Activated T-cell treated with anti-CD3 and anti-CD28 coated beads, Interleukin-2, amount 50 U/mL, for 4 hours (primary cell): ENCODE measurements around the gene SKAP2. TPM values are rescaled to one million over a fixed set of nuclear protein-coding genes. Genes with fewer than 3 reads are reported as not detected.
"Not testable (repeated sequence)": the region's sequence is repeated elsewhere in the genome, so short reads cannot be mapped to it uniquely, and the experiment has no call there.

Experiments used
- ATAC-seq, 2 donors: fragments of 200-7000 bp; cut with Tn5 transposase; one replicate each; pipeline ENCODE4 v1.10.0; 2021
- DNase-seq: peaks from one replicate; pipeline ENCODE4 v3.0.0-alpha.2; 2020
- H3K27me3 Mint-ChIP-seq: one replicate; pipeline ENCODE4 v1.8.0; 2021; ENCODE audit warnings: low read depth, mixed read lengths
- H3K36me3 Mint-ChIP-seq: one replicate; pipeline ENCODE4 v1.8.0; 2022; ENCODE audit warnings: mixed read lengths; ENCODE audit not compliant: insufficient read depth
- H3K4me1 Mint-ChIP-seq: one replicate; pipeline ENCODE4 v1.8.0; 2021; ENCODE audit warnings: low read depth, mixed read lengths
- H3K4me3 Mint-ChIP-seq: one replicate; pipeline ENCODE4 v1.8.0; 2021; ENCODE audit warnings: mild to moderate bottlenecking, moderate library complexity, mixed read lengths
- H3K9me3 Mint-ChIP-seq: one replicate; pipeline ENCODE4 v1.8.0; 2021; ENCODE audit warnings: mixed read lengths
- total RNA-seq, 3 donors: library from RNA; stranded (reverse); gene quantifications; one replicate each; pipeline ENCODE4 v1.2.1, GENCODE V29; 2021

SKAP2 gene
- total RNA-seq, 3 donors from 2014 or later: 2.3 to 5.4 (median 4.1) TPM

DNA sequence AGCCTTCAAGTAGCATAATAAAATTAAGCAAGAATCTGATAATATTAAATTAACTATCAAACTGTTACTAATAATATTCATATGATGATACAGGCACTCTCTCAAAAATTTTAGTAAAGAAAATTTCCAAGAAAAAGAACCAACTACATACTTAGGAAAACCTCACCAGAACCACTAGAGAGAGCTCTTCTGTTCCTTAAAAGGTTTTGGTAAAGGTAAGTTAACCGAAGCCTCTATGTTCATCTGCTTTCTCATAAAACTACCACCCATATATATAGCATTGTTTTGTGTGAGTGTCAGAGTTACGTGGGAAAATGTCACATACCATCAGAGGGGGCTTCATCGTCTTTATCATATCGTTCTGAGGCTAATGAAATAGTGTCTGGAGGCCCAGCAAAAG lies 20.7 kb downstream of the SKAP2 start:
- H3K9me3 Mint-ChIP-seq: no peaks in the 10 kb centered on the region
- no peak for ATAC-seq

DNA sequence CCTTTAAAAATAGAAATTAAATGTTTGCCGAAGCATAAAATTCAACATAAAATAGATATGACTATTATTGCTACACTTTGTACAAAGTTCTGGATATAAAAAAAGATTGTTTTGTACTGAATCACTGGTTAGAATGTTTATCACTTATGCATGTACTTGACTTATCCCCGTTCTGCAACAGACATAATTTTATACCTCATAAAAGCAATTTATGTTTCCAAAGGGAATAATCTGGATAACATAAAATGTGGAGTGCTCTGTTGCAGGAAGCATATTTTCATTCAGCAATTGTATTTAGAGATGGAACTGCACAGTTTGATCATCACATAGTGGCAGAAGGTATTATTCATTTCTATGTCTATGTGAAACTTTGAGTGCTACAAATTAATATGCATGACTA lies 21.5 kb downstream of the SKAP2 start:
- H3K4me1 Mint-ChIP-seq: no peaks in the 10 kb centered on the region
- no peak overlapping the region for H3K4me3 Mint-ChIP-seq
- peaks cover 4% of the 10 kb centered on the region for H3K27me3 Mint-ChIP-seq
- H3K36me3 Mint-ChIP-seq: no peaks in the 10 kb centered on the region
- ATAC-seq: no peak
- DNase-seq: no peak
- H3K9me3 Mint-ChIP-seq: no peaks in the 10 kb centered on the region

More for the DNA sequence above, 20.7 kb downstream of the SKAP2 start:
- DNase-seq: no peak
- Mint-ChIP-seq H3K4me1 (no peaks in the 10 kb centered on the region), H3K36me3 (no peaks in the 10 kb centered on the region), H3K27me3 (peaks cover 4% of the 10 kb centered on the region), H3K4me3 (no peak overlapping the region)

DNA sequence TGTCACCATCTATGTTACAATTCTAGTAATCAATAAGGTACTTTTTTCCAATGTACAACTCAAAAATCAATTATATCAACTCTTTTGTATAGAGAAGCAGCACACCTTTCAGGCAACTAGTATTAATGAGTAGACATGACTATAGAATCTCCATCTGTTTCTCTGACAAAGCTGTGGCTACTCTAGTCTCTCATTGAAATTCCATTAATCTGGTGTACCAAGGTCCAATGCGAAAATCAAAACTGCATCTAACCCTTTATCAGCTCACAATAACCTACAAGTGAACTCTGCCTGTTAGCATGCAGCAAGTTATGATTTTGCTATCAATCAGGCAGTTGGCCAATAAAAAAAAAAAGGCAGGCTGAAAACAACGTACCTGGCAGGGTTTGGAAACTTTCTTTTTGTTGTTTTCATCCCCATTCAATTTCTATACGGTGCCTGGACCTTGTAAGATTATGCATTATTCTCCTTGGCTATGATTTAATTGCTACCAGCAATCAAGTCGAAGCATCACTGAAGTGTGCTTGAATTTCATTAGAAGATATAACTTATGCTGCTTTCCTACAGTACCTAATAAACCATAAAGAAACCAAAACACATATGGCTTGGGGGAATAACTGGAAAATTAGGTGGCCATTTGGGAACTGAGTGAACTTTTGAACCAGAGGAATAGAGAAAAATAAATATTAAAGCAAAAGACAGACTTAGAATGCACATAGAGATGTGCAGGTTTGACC lies 23.2 kb downstream of the SKAP2 start:
- ATAC-seq: no peak

DNA sequence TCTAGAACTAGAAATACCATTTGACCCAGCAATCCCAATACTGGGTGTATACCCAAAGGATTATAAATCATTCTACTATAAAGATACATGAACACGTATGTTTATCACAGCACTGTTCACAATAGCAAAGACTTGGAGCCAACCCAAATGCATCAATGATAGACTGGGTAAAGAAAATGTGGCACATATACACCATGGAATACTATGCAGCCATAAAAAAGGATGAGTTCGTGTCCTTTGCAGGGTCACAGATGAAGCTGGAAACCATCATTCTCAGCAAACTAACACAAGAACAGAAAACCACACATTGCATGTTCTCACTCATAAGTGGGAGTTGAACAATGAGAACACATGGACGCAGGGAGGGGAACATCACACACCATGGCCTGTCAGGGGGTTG lies 27.6 kb downstream of the SKAP2 start:
- ATAC-seq, DNase-seq, H3K4me1 Mint-ChIP-seq, H3K4me3 Mint-ChIP-seq, H3K27me3 Mint-ChIP-seq: not testable (repeated sequence)
- Mint-ChIP-seq H3K9me3 (peaks cover 16% of the 10 kb centered on the region), H3K36me3 (peaks cover 13% of the 10 kb centered on the region)

More for the DNA sequence above, 23.2 kb downstream of the SKAP2 start:
- Mint-ChIP-seq H3K4me1 (no peaks in the 10 kb centered on the region), H3K9me3 (peaks cover 3% of the 10 kb centered on the region), H3K36me3 (peaks cover 3% of the 10 kb centered on the region), H3K4me3 (no peak overlapping the region), H3K27me3 (peaks cover 5% of the 10 kb centered on the region)
- DNase-seq: no peak

DNA sequence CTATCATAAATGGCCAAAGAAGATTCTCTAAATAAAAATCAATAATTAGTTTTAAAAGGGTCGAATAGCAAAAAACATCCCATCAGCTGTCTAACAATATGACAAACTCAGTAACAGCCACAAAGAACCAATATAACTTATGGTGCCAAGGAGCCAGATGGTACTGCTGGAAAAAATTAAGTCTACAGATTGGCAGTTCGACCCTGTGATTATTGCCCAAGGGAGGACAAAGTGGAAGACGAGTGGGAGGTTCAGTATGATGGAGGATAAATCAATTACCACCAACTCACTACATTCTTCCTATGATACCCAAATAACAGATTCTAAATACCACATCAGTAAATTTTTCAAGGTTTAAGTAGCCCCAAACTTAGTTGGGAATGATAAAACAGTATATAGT lies 49.0 kb downstream of the SKAP2 start:
- Mint-ChIP-seq H3K27me3 (no peaks in the 10 kb centered on the region), H3K9me3 (no peaks in the 10 kb centered on the region), H3K36me3 (peaks cover 1% of the 10 kb centered on the region), H3K4me1 (no peaks in the 10 kb centered on the region), H3K4me3 (no peak overlapping the region)
- no peak for ATAC-seq
- no peak for DNase-seq

DNA sequence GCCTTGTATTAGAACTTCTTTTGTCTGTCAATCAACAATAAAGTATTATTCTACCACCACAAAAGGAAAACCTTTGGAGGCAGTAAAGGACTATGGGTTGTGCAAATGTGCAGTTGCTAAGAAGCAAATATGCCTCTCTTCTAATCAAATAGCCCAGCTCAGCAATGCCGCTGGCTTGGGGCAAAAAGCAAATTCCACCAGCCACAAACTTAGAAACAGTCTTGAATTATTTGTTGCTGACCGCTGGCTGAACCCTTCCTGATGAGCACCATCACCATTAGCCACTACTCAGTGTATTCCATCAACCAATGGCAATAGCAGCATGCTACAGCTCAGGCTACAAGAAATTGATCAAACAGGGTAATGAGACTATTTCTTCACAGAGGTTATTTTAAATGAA lies 51.0 kb downstream of the SKAP2 start:
- Mint-ChIP-seq H3K9me3 (no peaks in the 10 kb centered on the region), H3K27me3 (no peaks in the 10 kb centered on the region), H3K4me1 (no peaks in the 10 kb centered on the region), H3K4me3 (no peak overlapping the region), H3K36me3 (peaks cover 1% of the 10 kb centered on the region)
- DNase-seq (no peak), ATAC-seq (no peak)

DNA sequence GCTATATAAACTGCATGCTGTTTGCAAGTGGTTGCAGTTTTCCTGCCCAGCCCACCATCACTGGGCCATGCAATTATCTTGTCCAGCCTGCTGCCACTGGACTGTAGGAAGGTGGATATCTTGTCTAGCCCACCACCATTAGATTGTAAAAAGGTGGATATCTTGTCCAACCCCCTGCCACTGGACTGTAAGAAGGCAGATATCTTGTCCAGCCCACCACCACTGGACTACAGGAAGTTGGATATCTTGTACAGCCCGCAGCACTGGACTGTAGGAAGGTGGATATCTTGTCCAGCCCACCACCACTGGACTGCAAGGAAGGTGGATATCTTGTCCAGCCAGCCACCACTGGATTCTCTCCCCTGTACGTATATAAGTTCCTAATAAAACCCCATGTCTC lies 69.8 kb downstream of the SKAP2 start:
- Mint-ChIP-seq H3K36me3 (peaks cover 2% of the 10 kb centered on the region), H3K27me3 (peaks cover 9% of the 10 kb centered on the region), H3K4me1 (no peaks in the 10 kb centered on the region), H3K9me3 (peaks cover 3% of the 10 kb centered on the region), H3K4me3 (no peak overlapping the region)
- no peak for ATAC-seq
- no peak for DNase-seq

GRCh38 chr7:26792576-26792975 lies 71.8 kb downstream of the SKAP2 start:
- Mint-ChIP-seq H3K9me3 (no peaks in the 10 kb centered on the region), H3K36me3 (no peaks in the 10 kb centered on the region), H3K4me3 (no peak overlapping the region), H3K27me3 (peaks cover 3% of the 10 kb centered on the region), H3K4me1 (no peaks in the 10 kb centered on the region)
- DNase-seq: no peak
- ATAC-seq: no peak

- ATAC-seq (no peak), DNase-seq (no peak)
- Mint-ChIP-seq H3K4me1 (no peaks in the 10 kb centered on the region), H3K36me3 (no peaks in the 10 kb centered on the region), H3K27me3 (peaks cover 3% of the 10 kb centered on the region), H3K9me3 (no peaks in the 10 kb centered on the region), H3K4me3 (no peak overlapping the region)
These were observed 72.4 kb downstream of the SKAP2 start for GRCh38 chr7:26792006-26792405.

DNA sequence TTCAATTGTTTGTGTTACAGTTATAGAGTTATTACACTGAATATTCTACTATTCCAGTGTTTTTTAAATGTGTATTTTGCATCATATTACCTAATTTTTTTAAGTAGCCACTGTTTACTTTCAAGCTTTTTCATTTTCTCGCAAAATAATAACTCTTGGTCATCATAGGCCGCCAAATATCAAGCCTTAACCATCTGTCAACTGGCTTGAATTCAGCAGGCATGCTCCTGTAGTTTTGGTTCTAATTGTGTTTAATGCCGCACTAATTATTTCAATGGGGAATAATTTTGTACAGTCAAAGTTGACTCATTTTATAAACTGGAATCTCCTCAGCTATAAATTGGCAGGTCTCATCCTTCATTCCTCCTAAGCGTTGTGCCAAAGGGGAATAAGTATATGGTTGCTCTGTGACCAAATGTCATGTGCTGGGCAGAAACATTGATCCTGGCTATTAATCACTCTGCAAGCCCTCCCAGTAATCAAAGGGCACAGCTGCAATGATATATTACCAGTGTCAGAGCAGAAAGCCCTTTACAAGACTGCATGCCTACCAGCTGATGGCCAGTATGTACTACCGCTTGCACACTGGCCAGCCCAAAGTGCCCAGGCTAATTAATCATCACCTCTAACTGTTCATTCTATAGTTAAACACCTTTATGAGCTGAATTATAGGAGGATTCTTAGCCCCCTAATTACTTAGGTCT lies 74.8 kb downstream of the SKAP2 start:
- no peak for DNase-seq
- Mint-ChIP-seq H3K27me3 (no peaks in the 10 kb centered on the region), H3K4me1 (no peaks in the 10 kb centered on the region), H3K4me3 (no peak overlapping the region), H3K9me3 (no peaks in the 10 kb centered on the region), H3K36me3 (no peaks in the 10 kb centered on the region)
- no peak for ATAC-seq

DNA sequence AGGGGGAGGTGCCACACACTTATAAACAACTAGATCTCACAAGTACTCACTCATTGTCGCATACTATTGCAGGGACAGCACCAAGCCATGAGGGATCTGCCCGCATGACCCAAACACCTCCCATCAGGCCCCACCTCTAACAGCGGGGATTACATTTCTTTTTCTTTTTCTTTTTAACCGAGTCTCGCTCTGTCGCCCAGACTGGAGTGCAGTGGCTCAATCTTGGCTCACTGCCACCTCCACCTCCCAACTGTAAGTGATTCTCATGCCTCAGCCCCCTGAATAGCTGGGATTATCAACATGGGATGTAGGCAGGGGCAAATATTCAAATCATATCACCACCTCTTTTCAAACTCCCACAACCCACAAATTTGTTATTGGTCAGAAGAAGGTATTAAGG lies 76.7 kb downstream of the SKAP2 start:
- no peak for ATAC-seq
- Mint-ChIP-seq H3K4me1 (no peaks in the 10 kb centered on the region), H3K27me3 (no peaks in the 10 kb centered on the region), H3K36me3 (peaks cover 3% of the 10 kb centered on the region), H3K4me3 (no peak overlapping the region), H3K9me3 (no peaks in the 10 kb centered on the region)
- no peak for DNase-seq

DNA sequence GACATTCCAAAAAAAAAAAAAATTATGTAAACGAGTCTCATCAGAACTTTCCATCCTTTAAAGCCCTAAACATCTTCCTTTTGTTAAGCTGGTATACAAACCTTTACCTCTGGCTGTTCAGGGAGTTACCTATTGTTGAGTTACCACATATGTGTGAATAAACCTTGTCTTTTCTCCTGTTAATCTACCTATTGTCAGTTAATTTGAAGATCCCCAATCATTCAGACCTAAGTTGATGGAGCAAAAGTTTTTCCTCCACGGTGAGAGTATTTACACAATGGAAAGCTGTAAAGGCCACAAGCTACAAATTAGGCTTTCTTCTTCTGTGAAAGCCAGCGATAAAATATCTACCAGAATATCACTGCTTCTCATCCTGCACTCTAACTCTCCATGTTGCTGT lies 80.3 kb downstream of the SKAP2 start:
- Mint-ChIP-seq H3K4me1 (no peaks in the 10 kb centered on the region), H3K36me3 (peaks cover 3% of the 10 kb centered on the region), H3K4me3 (no peak overlapping the region), H3K9me3 (no peaks in the 10 kb centered on the region), H3K27me3 (no peaks in the 10 kb centered on the region)
- DNase-seq (no peak), ATAC-seq (no peak)

DNA sequence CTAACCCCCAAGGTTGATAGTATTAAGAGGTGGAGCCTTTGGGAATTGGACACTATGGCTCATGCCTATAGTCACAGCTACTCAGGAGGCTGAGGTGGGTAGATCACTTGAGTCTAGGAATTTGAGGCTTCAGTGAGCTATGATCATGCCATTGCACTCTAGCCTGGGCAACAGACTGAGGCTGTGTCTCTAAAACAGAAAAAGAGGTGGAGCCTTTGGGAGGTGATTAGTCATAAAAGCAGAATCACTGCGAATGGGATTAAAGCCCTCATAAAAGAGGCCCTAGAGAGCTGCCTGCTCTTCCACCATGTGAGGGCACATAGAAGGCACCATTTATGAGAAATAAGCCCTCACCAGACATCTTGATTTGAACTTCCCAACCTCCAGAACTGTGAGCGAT lies 81.9 kb downstream of the SKAP2 start:
- Mint-ChIP-seq H3K36me3 (peaks cover 3% of the 10 kb centered on the region), H3K9me3 (no peaks in the 10 kb centered on the region), H3K27me3 (no peaks in the 10 kb centered on the region), H3K4me3 (no peak overlapping the region), H3K4me1 (no peaks in the 10 kb centered on the region)
- ATAC-seq (no peak), DNase-seq (no peak)

DNA sequence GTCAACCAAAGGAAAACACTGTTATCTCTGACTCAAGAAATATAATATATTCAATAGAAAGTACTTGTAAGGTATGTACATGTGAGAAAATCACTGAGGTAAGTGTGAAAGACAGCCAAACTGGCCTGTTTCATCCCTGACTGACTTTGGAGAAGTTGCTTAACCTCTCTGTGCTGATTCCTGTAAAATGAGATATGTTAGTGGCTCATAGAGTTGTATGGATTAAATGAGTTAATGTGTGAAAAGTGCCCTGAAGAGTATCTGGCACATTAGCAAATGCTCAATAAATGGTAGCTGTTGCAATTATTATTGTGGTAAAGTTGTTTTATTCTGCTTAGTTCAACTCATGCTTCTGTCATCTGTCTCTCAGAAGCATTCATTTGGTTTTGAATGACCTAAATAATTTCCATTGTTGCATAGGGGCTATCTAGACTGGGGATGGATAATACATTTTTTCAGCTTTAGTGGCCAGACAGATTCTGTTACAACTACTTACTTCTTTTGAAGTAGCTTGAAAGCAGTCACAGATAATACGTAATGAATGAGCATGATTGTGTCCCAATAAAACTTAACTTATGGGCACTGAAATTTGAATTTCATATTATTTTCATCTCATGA lies 84.3 kb downstream of the SKAP2 start:
- Mint-ChIP-seq H3K4me3 (no peak overlapping the region), H3K27me3 (no peaks in the 10 kb centered on the region), H3K4me1 (no peaks in the 10 kb centered on the region), H3K9me3 (no peaks in the 10 kb centered on the region), H3K36me3 (peaks cover 3% of the 10 kb centered on the region)
- DNase-seq: no peak
- no peak for ATAC-seq

- H3K27me3 Mint-ChIP-seq: no peaks in the 10 kb centered on the region
- DNase-seq (no peak), ATAC-seq (no peak)
- no peak overlapping the region for H3K4me3 Mint-ChIP-seq
- no peaks in the 10 kb centered on the region for H3K4me1 Mint-ChIP-seq
- H3K9me3 Mint-ChIP-seq: no peaks in the 10 kb centered on the region
- peaks cover 6% of the 10 kb centered on the region for H3K36me3 Mint-ChIP-seq
These were observed 87.0 kb downstream of the SKAP2 start for GRCh38 chr7:26777385-26777784.
